ENCODE measurements around the gene IDI2.
"Not testable (repeated sequence)": the region's sequence is repeated elsewhere in the genome, so short reads cannot be mapped to it uniquely, and the experiment has no call there.

The IDI2 gene

GRCh38 chr10:1045415-1045814, 19.8 kb upstream of the IDI2 start:
- no peak for DNase-seq

GRCh38 chr10:1044964-1045363, 19.3 kb upstream of the IDI2 start:
- DNase-seq, result no peak

- DNase-seq, result no peak
These were observed 18.5 kb upstream of the IDI2 start for GRCh38 chr10:1044146-1044545.

- DNase-seq, result no peak
These were observed 17.9 kb upstream of the IDI2 start for GRCh38 chr10:1043532-1043995.

- DNase-seq, result no peak
These were observed 15.9 kb upstream of the IDI2 start for GRCh38 chr10:1041514-1041913.

- DNase-seq, result no peak
These were observed 14.5 kb upstream of the IDI2 start for GRCh38 chr10:1040133-1040532.

GRCh38 chr10:1038769-1039168, 13.1 kb upstream of the IDI2 start:
- DNase-seq, result not testable (repeated sequence)

GRCh38 chr10:1037098-1037497, 11.4 kb upstream of the IDI2 start:
- DNase-seq, result no peak

- DNase-seq, result no peak
These were observed 10.7 kb upstream of the IDI2 start for GRCh38 chr10:1036341-1036791.

- DNase-seq, result no peak
These were observed 9.5 kb upstream of the IDI2 start for GRCh38 chr10:1035201-1035600.

GRCh38 chr10:1034758-1035157, 9.1 kb upstream of the IDI2 start:
- no peak for DNase-seq

GRCh38 chr10:1033601-1034000, 7.9 kb upstream of the IDI2 start:
- DNase-seq, result no peak

GRCh38 chr10:1029838-1030237, 4.2 kb upstream of the IDI2 start:
- no peak for DNase-seq

GRCh38 chr10:1026578-1026977, 919 bp upstream of the IDI2 start:
- no peak for DNase-seq

- DNase-seq, result no peak
These were observed 1.6 kb downstream of the IDI2 start for GRCh38 chr10:1024103-1024502.

GRCh38 chr10:1022413-1022812, 3.2 kb downstream of the IDI2 start:
- DNase-seq, result no peak

- no peak for DNase-seq
These were observed 4.7 kb downstream of the IDI2 start for GRCh38 chr10:1020958-1021357.

GRCh38 chr10:1020460-1020859, 5.2 kb downstream of the IDI2 start:
- DNase-seq, result no peak

GRCh38 chr10:1019362-1019761, 6.3 kb downstream of the IDI2 start:
- no peak for DNase-seq

GRCh38 chr10:1015688-1016087, 10.0 kb downstream of the IDI2 start:
- no peak for DNase-seq

GRCh38 chr10:1011696-1012095, 14.0 kb downstream of the IDI2 start:
- DNase-seq, result no peak

- DNase-seq, result no peak
These were observed 15.0 kb downstream of the IDI2 start for GRCh38 chr10:1010703-1011102.

- not testable (repeated sequence) for DNase-seq
These were observed 15.7 kb downstream of the IDI2 start for GRCh38 chr10:1009947-1010346.

GRCh38 chr10:1009071-1009494, 16.6 kb downstream of the IDI2 start:
- DNase-seq, result no peak

GRCh38 chr10:1007583-1007982, 18.1 kb downstream of the IDI2 start:
- no peak for DNase-seq

GRCh38 chr10:1006573-1006972, 19.1 kb downstream of the IDI2 start:
- DNase-seq, result no peak

Data from stimulated activated CD4-positive, alpha-beta T cell treated with anti-CD3 and anti-CD28 coated beads, Interleukin-2, amount 100 ng/mL, for 48 hours (primary cell).